MM.1S (cell line): ENCODE data around the gene TBX20.

Experiments
- DNase-seq: peaks from one replicate; pipeline ENCODE4 v3.0.0-alpha.2; 2015
- H2AFZ ChIP-seq: fragments of 300-600 bp; sonication (generic); 2 replicates; pipeline ENCODE4 v1.6.0; 2016; ENCODE audit warnings: antibody characterized with exemption, low read length
- H3F3A ChIP-seq: fragments of 300-600 bp; sonication (generic); 2 replicates; pipeline ENCODE4 v1.6.1; 2016; ENCODE audit warnings: mild to moderate bottlenecking, antibody characterized with exemption, low read length, moderate library complexity, mixed read lengths; ENCODE audit not compliant: insufficient read depth
- H3K27ac ChIP-seq: fragments of 300-600 bp; sonication (generic); 2 replicates; pipeline ENCODE4 v1.5.1; 2016; ENCODE audit warnings: mild to moderate bottlenecking, low read length
- H3K27me3 ChIP-seq: fragments of 300-600 bp; sonication (generic); replicated peaks from 2 replicates; pipeline ENCODE4 v1.6.0; 2016; ENCODE audit warnings: low read length; ENCODE audit not compliant: insufficient read depth
- H3K36me3 ChIP-seq: fragments of 300-600 bp; sonication (generic); replicated peaks from 2 replicates; pipeline ENCODE4 v1.6.1; 2016; ENCODE audit warnings: mild to moderate bottlenecking, low read length, mixed read lengths; ENCODE audit not compliant: insufficient read depth
- H3K4me1 ChIP-seq: fragments of 300-600 bp; sonication (generic); 2 replicates; pipeline ENCODE4 v1.6.1; 2016; ENCODE audit warnings: low read length, mixed read lengths
- H3K4me2 ChIP-seq: fragments of 300-600 bp; sonication (generic); 2 replicates; pipeline ENCODE4 v1.6.0; 2016; ENCODE audit warnings: low read depth, low read length
- H3K4me3 ChIP-seq: fragments of 300-600 bp; sonication (generic); 2 replicates; pipeline ENCODE4 v1.5.1; 2016; ENCODE audit warnings: low read length, mixed read lengths
- H3K79me2 ChIP-seq: fragments of 300-600 bp; sonication (generic); 2 replicates; pipeline ENCODE4 v1.6.1; 2016; ENCODE audit warnings: mixed run types, low read length, mixed read lengths
- H3K9ac ChIP-seq: fragments of 300-600 bp; sonication (generic); 2 replicates; pipeline ENCODE4 v1.6.1; 2016; ENCODE audit warnings: low read length, mixed read lengths
- H3K9me2 ChIP-seq: fragments of 300-600 bp; sonication (generic); replicated peaks from 2 replicates; pipeline ENCODE4 v1.6.1; 2016; ENCODE audit warnings: mild to moderate bottlenecking, low read length, mixed read lengths; ENCODE audit not compliant: insufficient read depth
- H3K9me3 ChIP-seq: fragments of 300-600 bp; sonication (generic); replicated peaks from 2 replicates; pipeline ENCODE4 v1.6.1; 2016; ENCODE audit warnings: mild to moderate bottlenecking, low read length, mixed read lengths; ENCODE audit not compliant: insufficient read depth
- H4K20me1 ChIP-seq: fragments of 300-600 bp; sonication (generic); 2 replicates; pipeline ENCODE4 v1.6.1; 2016; ENCODE audit warnings: mild to moderate bottlenecking, low read length, moderate library complexity, mixed read lengths; ENCODE audit not compliant: insufficient read depth
- EZH2 ChIP-seq: fragments of 300-600 bp; sonication (generic); optimal IDR thresholded peaks from 2 replicates; pipeline ENCODE3; 2017; ENCODE audit warnings: low read depth, mild to moderate bottlenecking, antibody characterized with exemption, low read length, mixed read lengths
- EZH2phosphoT487 ChIP-seq: fragments of 300-600 bp; sonication (generic); IDR thresholded peaks from 2 replicates; pipeline ENCODE4 v1.6.1; 2018; ENCODE audit warnings: antibody characterized with exemption, low read length
- TF ChIP-seq, protein P1 (sequence below): fragments of 300-600 bp; sonication (generic); IDR thresholded peaks from 2 replicates; pipeline ENCODE4 v1.5.1; 2016; ENCODE audit warnings: antibody characterized with exemption, low read length, mixed read lengths

TBX20 gene

DNA sequence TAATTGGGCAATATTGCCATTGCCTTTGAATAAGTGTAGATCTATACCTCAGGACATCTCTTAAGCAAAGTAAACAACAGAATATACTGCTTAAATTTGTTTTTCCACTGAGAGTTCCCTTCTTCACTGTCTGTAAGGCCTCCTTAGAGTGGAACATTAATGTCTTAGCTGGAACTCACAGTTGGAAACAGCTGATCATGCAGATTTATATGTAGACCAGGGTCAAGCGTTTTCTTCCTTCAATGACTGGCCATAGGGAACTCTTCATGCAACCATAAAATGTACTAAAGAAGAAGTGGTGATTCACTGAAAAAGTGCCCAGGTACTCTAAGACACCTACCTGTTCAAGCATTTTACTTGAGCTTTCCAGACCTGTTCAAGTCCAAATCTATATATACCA lies 18.3 kb upstream of the TBX20 start:
- no peaks in the 10 kb centered on the region for H3K9me3 ChIP-seq
- H3K27ac ChIP-seq = no peak overlapping the region
- TF ChIP-seq EZH2 (no peak), EZH2phosphoT487 (no peak)
- TF ChIP-seq, protein P1, sequence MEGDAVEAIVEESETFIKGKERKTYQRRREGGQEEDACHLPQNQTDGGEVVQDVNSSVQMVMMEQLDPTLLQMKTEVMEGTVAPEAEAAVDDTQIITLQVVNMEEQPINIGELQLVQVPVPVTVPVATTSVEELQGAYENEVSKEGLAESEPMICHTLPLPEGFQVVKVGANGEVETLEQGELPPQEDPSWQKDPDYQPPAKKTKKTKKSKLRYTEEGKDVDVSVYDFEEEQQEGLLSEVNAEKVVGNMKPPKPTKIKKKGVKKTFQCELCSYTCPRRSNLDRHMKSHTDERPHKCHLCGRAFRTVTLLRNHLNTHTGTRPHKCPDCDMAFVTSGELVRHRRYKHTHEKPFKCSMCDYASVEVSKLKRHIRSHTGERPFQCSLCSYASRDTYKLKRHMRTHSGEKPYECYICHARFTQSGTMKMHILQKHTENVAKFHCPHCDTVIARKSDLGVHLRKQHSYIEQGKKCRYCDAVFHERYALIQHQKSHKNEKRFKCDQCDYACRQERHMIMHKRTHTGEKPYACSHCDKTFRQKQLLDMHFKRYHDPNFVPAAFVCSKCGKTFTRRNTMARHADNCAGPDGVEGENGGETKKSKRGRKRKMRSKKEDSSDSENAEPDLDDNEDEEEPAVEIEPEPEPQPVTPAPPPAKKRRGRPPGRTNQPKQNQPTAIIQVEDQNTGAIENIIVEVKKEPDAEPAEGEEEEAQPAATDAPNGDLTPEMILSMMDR = no peak
- H2AFZ ChIP-seq = no peak overlapping the region
- no peak overlapping the region for H3K4me2 ChIP-seq
- H3K4me3 ChIP-seq = no peak overlapping the region
- no peak for DNase-seq
- H4K20me1 ChIP-seq = no peaks in the 10 kb centered on the region
- H3K9ac ChIP-seq = no peak overlapping the region
- no peaks in the 10 kb centered on the region for H3K27me3 ChIP-seq
- H3F3A ChIP-seq = no peaks in the 10 kb centered on the region
- H3K9me2 ChIP-seq = no peaks in the 10 kb centered on the region
- no peaks in the 10 kb centered on the region for H3K36me3 ChIP-seq
- no peaks in the 10 kb centered on the region for H3K79me2 ChIP-seq
- no peaks in the 10 kb centered on the region; the same call in 1 of the 2 replicates for H3K4me1 ChIP-seq

- TF ChIP-seq, protein P1 = no peak
- TF ChIP-seq EZH2 (no peak), EZH2phosphoT487 (no peak)
These were observed 15.1 kb upstream of the TBX20 start for GRCh38 chr7:35268953-35269352.

DNA sequence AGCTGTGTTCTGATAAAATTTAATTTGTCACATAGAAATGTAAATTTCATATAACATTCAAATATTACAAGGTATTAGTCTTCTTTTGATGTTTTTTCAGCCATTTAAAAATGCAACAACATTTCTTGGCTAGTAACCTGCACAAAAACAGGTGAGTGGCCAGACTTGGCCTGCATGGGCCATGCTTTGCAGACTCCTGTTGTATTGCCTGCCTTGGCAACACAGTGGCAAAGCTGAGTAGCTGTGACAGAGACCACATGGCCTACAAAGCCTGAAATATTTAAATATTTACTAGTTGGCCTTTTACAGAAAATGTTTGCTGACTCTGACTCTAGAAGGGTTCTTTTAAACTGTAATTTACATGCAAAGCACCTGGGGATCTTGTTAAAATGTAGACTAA lies 13.5 kb upstream of the TBX20 start:
- no peaks in the 10 kb centered on the region for H3K9me2 ChIP-seq
- no peaks in the 10 kb centered on the region for H3K79me2 ChIP-seq
- H3K9ac ChIP-seq = no peak overlapping the region
- TF ChIP-seq EZH2 (no peak), EZH2phosphoT487 (no peak)
- TF ChIP-seq, protein P1 = no peak
- H3K27me3 ChIP-seq = no peaks in the 10 kb centered on the region
- H2AFZ ChIP-seq = no peak overlapping the region
- no peak overlapping the region for H3K4me2 ChIP-seq
- DNase-seq = no peak
- H3K36me3 ChIP-seq = no peaks in the 10 kb centered on the region
- no peaks in the 10 kb centered on the region for H3K4me1 ChIP-seq
- H3K9me3 ChIP-seq = no peaks in the 10 kb centered on the region
- no peaks in the 10 kb centered on the region for H3F3A ChIP-seq
- no peak overlapping the region for H3K4me3 ChIP-seq
- H4K20me1 ChIP-seq = no peaks in the 10 kb centered on the region
- no peak overlapping the region for H3K27ac ChIP-seq

More at GRCh38 chr7:35268953-35269352, 15.1 kb upstream of the TBX20 start:
- no peak overlapping the region for H2AFZ ChIP-seq
- H3K9me2 ChIP-seq = no peaks in the 10 kb centered on the region
- no peaks in the 10 kb centered on the region for H3K79me2 ChIP-seq
- H3K9me3 ChIP-seq = no peaks in the 10 kb centered on the region
- H3K9ac ChIP-seq = no peak overlapping the region
- no peak overlapping the region for H3K4me3 ChIP-seq
- H3F3A ChIP-seq = no peaks in the 10 kb centered on the region
- H3K4me1 ChIP-seq = no peaks in the 10 kb centered on the region
- no peak overlapping the region for H3K27ac ChIP-seq
- H3K4me2 ChIP-seq = no peak overlapping the region
- DNase-seq = no peak
- H4K20me1 ChIP-seq = no peaks in the 10 kb centered on the region
- no peaks in the 10 kb centered on the region for H3K36me3 ChIP-seq
- no peaks in the 10 kb centered on the region for H3K27me3 ChIP-seq

DNA sequence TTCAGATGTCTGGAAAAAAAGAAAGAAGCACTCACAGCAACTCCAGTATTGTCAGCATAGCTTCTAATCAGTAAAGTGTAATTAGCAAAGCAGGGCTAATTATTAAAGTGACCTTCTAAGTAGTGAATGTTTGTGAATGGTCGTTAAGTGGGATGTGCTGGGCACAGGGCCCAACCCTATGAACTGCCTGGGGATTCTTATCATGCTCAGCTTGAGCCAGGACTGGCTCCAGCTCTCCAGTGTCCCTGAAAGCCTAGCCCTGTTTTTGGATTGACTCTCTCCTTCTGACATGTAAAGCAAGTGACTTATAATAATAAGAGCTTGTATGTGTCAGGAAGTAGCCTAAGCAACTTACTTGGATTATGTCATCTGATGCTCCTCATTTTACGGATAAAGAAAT lies 9.5 kb upstream of the TBX20 start:
- Histone ChIP-seq H3K4me1 (no peaks in the 10 kb centered on the region), H3K36me3 (no peaks in the 10 kb centered on the region), H3K27me3 (no peaks in the 10 kb centered on the region), H3F3A (no peaks in the 10 kb centered on the region), H3K9ac (no peak overlapping the region), H3K27ac (no peak overlapping the region), H3K4me2 (no peak overlapping the region), H3K9me2 (no peaks in the 10 kb centered on the region), H3K9me3 (no peaks in the 10 kb centered on the region), H3K4me3 (no peak overlapping the region), H4K20me1 (no peaks in the 10 kb centered on the region), H2AFZ (no peak overlapping the region), H3K79me2 (no peaks in the 10 kb centered on the region)
- no peak for TF ChIP-seq EZH2
- DNase-seq = no peak
